ENCODE data around the gene PPP2CA. TPM values are rescaled to one million over a fixed set of nuclear protein-coding genes. Genes with fewer than 3 reads are reported as not detected.
"Not testable (repeated sequence)": the region's sequence is repeated elsewhere in the genome, so short reads cannot be mapped to it uniquely, and the experiment has no call there.

Gene PPP2CA
- total RNA-seq, 1 donor from 2014 or later = 198 TPM

- peak; percentile 72 for DNase-seq
Observed at GRCh38 chr5:134245101-134245604, 19.3 kb upstream of the PPP2CA start.

- peak; percentile 21 for DNase-seq
Observed at GRCh38 chr5:134242146-134242545, 16.3 kb upstream of the PPP2CA start.

- DNase-seq = peak; percentile 85
Observed at GRCh38 chr5:134240421-134240962, 14.6 kb upstream of the PPP2CA start.

DNA sequence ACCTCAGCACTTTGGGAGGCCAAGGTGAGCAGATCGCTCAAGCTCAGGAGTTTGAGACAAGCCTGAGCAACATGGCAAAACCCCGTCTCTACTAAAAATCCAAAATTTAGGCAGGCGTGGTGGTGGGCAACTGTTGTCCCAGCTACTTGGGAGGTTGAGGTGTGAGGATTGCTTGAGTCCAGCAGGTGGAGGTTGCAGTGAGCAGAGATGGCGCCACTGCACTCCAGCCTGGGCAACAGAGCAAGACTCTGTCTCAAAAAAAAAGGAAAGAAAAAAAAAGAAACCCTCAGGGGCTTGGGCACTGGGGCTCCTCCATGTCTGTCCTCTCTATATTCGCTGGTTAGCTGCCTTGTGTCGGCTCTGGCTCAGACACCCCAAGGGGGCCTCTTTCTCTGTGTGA is 10.9 kb upstream of the PPP2CA start:
- DNase-seq = no peak

DNA sequence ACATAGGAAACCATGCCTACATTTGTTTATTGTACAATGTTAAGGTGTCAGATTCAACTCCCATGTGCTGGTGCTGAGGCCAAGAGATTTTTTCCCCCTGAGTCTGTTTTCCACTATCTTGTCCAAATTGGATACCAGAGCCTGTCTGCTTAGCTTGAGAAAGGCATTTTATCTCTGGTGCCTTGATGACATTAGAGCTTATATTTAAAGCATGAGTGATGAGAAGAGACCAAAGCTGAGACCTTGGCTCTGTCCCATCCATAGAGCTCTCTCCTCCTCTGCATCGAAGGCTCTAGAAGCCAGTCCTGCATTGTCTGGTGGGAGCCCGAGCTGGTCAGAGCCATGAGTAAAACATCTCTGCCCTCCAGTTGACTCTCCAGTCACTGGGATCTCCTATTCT is 10.4 kb upstream of the PPP2CA start:
- peak; percentile 20 for DNase-seq

DNA sequence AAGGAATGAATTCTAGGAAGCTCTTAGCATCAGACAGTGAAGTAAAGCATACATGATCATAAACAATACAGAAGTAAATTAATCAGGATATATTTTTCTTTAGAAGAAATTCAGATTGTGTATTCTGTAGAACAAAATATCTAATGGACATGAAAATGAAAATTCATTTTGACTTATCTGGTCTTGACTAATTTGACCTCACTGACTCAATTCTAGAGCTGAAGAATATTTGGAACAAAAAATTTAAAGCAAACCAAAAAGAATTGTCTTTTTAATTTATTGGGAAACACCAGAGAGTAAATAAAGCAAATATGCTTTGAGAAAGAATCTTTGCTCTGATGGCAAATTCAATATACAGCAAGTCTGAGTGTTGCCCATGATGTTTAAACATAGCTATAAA is 2.8 kb upstream of the PPP2CA start:
- no peak for DNase-seq

DNA sequence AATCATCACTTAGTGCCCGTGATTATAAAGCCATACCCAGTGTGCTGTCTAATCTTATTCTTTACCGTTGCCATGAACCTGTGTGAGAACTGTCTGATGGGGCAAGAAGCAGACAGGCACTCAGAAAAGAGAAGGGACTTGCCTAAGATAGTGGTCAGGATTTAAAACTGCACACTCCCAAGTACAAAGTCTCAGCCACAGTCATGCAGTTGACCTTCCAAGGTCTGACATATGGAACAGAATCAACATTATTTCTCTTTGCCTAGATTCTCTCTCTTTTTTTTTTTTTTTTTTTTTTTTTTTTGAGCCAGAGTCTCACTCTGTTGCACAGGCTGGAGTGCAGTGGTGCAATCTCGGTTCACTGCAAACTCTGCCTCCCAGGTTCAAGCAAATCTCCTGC is 1.9 kb upstream of the PPP2CA start:
- no peak for DNase-seq

DNA sequence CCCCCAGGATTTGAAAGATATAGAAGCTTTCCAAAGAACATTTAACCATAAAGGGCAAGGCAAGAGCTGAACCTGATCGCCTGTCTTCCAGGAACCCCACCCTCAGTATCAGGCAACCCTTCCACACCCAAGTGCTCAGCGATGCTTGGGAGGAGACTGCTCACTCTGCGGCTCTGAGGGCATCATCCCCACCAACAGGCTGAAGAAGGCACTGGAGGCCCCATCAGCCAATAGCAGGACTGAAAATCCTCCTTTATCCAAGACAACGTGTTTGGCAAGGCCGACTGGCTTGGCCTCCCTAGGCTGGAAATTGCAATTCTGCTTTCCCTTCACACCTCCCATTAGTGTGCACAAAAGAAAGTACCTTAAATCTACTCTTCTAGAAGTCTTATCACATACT is 1.4 kb upstream of the PPP2CA start:
- peak; percentile 51 for DNase-seq

GRCh38 chr5:134226441-134227192 is 744 bp upstream of the PPP2CA start:
- peak; percentile 62 for DNase-seq

- peak; percentile 89 for DNase-seq
Observed at GRCh38 chr5:134224888-134225779, 739 bp downstream of the PPP2CA start.

DNA sequence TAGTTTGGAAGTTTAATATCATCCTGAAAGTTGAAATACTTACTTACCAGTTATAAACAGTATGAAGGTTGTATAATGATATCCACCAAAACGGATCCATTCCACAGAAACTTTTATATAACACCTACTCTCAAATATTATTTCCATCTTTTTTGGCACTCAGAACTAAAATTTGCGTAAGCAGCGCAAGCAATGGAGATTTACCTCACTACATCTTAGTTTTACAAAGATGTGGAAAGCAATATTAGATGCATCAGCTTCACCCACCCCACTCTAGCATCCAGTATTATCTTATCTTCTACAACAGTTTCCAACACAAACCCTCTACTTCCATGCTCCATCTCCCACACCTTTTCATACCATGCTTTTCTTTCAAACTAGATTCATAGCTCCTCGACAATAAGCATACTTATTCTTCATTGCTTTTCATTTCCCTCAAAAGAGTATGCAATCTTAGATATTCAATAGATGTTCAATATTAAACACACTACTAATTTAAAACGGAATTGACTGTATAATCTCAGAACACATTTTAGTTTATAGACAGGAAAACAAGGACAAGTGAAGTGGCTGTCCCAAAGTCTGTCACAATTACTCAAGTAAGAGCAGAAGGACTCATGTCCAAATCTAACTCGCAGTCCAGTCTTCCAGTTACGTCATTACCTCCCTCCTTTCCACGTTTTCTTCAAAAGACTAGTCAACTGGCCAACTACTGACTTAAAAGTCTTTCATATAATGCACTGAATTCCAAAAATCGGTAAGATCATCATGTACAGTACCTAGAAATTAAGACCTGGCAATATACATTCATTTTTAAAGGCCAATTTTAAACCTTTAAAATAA is 2.2 kb downstream of the PPP2CA start:
- peak; percentile 19 for DNase-seq

DNA sequence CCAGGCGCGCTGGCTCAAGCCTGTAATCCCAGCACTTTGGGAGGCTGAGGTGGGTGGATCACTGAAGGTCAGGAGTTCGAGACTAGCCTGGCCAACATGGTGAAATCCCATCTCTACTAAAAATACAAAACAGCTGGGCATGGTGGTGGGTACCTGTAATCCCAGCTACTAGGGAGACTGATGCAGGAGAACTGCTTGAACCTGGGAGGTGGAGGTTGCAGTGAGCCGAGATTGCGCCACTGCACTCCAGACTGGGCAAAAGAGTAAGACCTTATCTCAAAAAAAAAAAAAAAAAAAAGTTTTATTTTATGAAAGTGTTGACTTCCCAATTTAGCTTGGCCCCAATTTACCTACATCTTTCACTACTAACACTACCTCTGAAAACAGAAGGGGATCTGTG is 4.2 kb downstream of the PPP2CA start:
- DNase-seq = not testable (repeated sequence)

DNA sequence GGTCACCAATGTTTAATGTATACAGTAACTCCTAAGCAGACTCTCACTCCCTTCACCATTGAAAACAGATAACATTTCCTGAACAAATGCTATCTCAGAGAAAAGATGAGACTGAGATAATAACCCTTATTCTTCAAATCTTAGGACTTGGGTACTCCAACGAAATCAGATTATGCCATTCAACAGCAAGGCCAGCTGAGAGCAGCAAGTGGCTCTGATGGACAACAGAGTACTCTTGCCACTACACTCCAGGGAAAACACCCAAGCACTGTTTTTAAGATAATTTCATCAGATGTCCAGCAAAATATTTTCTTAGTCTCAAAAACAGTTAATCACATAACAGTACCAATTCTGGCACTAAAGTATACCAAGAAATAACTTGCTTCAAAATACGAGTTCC is 10.1 kb downstream of the PPP2CA start:
- DNase-seq = no peak

DNA sequence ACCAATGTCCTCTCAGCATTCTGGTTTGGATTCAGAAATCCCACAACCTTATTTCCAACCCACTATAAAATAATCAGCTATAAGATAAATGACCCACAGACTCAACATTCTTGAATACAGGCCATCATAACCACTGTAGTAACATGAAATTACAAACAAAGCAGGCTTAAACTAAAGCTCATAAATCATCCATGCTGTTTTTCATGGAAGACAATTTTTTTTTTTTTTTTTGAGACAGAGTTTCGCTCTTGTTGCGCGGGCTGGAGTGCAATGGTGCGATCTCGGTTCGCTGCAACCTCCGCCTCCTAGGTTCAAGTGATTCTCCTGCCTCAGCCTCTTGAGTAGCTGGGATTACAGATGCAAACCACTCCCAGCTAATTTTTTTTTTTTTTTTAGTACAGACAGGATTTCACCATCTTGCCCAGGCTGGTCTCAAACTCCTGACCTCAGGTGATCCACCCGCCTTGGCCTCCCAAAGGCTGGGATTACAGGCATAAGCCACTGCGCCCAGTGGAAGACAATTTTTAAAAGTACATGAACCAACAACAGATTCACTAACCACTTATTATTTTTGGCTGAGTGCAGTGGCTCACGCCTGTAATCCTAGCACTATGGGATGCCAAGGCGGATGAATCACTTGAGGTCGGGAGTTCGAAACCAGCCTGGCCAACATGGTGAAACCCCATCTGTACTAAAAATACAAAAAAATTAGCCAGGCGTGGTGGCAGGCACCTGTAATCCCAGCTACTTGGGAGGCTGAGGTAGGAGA is 14.4 kb downstream of the PPP2CA start:
- not testable (repeated sequence) for DNase-seq

- DNase-seq = no peak
Observed at GRCh38 chr5:134209477-134210245, 16.2 kb downstream of the PPP2CA start.

- no peak for DNase-seq
Observed at GRCh38 chr5:134207696-134208095, 18.2 kb downstream of the PPP2CA start.

DNA sequence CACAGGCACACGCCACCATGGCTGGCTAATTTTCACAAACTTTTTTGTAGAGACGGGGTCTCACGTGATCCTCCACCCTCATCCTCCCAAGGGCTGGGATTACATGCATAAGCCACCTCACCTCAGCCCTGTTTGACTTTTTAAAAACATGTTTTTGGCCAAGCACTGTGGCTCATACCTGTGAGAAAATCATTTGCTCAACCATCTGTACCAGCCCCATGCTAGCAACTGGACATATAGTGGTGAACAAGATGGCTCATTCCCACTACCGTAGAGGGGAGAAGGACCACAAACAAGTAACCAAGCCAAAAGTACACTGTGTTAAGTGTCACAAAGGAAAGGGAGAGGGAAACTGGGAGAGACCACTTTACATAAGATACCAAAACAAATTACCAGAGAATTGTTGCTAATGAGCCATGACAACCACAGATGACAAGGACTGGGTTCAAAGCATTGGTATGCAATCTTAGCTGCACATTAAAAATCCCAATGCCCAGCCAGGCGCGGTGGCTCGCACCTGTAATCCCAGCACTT is 19.2 kb downstream of the PPP2CA start:
- DNase-seq = no peak

DNA sequence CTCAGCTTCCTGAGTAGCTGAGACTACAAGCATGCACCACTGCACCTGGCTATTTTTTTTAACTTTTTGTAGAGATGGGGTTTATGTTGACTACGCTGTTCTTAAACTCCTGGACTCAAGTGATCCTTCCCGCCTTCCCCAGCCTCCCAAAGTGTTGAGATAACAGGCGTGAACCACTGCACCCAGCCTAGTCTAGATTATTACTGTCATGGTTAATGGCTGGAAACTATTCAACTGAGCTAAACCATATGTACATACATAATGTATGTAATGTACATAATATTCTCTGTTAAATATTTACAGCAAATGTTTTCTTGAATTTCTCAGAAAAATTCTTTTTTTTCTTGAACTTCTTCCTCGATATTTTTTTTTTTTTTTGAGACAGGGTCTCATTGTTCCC is 21.3 kb downstream of the PPP2CA start:
- no peak for DNase-seq

DNA sequence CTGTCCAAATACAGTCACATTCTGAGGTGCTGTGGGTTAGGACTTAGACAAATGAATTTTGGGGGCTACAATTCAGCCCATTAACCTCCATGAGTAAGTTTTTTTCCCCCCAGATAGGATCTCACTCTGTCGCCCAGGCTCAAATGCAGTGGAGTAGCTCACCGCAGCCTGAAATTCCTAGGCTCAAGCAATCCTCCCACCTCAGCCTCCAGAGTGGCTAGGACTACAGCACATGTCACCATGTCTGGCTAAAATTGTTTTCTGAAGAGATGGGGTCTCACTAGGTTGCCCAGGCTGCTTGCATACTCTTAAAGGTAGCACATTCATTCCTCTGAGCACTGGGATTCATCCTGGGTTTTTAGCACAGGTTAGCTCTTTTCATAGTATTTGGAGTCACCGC is 22.2 kb downstream of the PPP2CA start:
- no peak for DNase-seq

- no peak for DNase-seq
Observed at GRCh38 chr5:134195666-134196065, 30.2 kb downstream of the PPP2CA start.
